ENCODE results near the gene CD40LG.

CD40LG gene

GRCh38 chrX:136646602-136647239, 1.2 kb upstream of the CD40LG start:
- H3K27ac ChIP-seq: no peak overlapping the region
- TF ChIP-seq CTCF (conservative IDR thresholded peaks at IDR 0.05) (no peak), ZFX (IDR thresholded peaks at IDR 0.05) (no peak)

GRCh38 chrX:136650811-136651210, 2.9 kb downstream of the CD40LG start:
- no peak overlapping the region for H3K27ac ChIP-seq
- no peak for TF ChIP-seq CTCF (conservative IDR thresholded peaks at IDR 0.05)
- no peak for TF ChIP-seq ZFX (IDR thresholded peaks at IDR 0.05)

GRCh38 chrX:136652822-136653723, 5.1 kb downstream of the CD40LG start:
- no peak overlapping the region for H3K27ac ChIP-seq
- TF ChIP-seq ZFX (IDR thresholded peaks at IDR 0.05): no peak
- no peak for TF ChIP-seq CTCF (conservative IDR thresholded peaks at IDR 0.05)

- no peak overlapping the region for H3K27ac ChIP-seq
- TF ChIP-seq ZFX (IDR thresholded peaks at IDR 0.05) (no peak), CTCF (conservative IDR thresholded peaks at IDR 0.05) (no peak)
These were observed 8.5 kb downstream of the CD40LG start for GRCh38 chrX:136656361-136656964.

GRCh38 chrX:136658151-136658550, 10.2 kb downstream of the CD40LG start:
- no peak overlapping the region for H3K27ac ChIP-seq
- no peak for TF ChIP-seq ZFX (IDR thresholded peaks at IDR 0.05)
- TF ChIP-seq CTCF (conservative IDR thresholded peaks at IDR 0.05): no peak

- no peak for TF ChIP-seq CTCF (conservative IDR thresholded peaks at IDR 0.05)
- TF ChIP-seq ZFX (IDR thresholded peaks at IDR 0.05): no peak
- H3K27ac ChIP-seq: no peak overlapping the region
These were observed 11.2 kb downstream of the CD40LG start for GRCh38 chrX:136659174-136659573.

GRCh38 chrX:136660896-136661295, 12.9 kb downstream of the CD40LG start:
- H3K27ac ChIP-seq: no peak overlapping the region
- TF ChIP-seq ZFX (IDR thresholded peaks at IDR 0.05) (no peak), CTCF (conservative IDR thresholded peaks at IDR 0.05) (no peak)

Measured in C4-2B (cell line).